Chondrocyte (in vitro differentiated cells): Measurements from ENCODE around the gene TCF25. TPM values are rescaled to one million over a fixed set of nuclear protein-coding genes. Genes with fewer than 3 reads are reported as not detected.

Experiments used
- DNase-seq: peaks from one replicate; pipeline ENCODE4 v3.0.0; 2021; ENCODE audit warnings: mixed read lengths, low spot score
- H3K27ac Mint-ChIP-seq: one replicate; pipeline ENCODE4 v1.8.0; 2021; ENCODE audit warnings: mild to moderate bottlenecking, moderate library complexity, mixed read lengths; ENCODE audit not compliant: unreplicated experiment
- H3K27me3 Mint-ChIP-seq: 2 replicates; pipeline ENCODE4 v1.8.0; 2021; ENCODE audit warnings: low read depth, mixed read lengths
- H3K36me3 Mint-ChIP-seq: 2 replicates; pipeline ENCODE4 v1.8.0; 2021; ENCODE audit warnings: low read depth, mixed read lengths
- H3K4me1 Mint-ChIP-seq: 2 replicates; pipeline ENCODE4 v1.8.0; 2021; ENCODE audit warnings: low read depth, mild to moderate bottlenecking, mixed read lengths
- H3K4me3 Mint-ChIP-seq: one replicate; pipeline ENCODE4 v1.8.0; 2021; ENCODE audit warnings: mild to moderate bottlenecking, moderate library complexity, mixed read lengths; ENCODE audit not compliant: unreplicated experiment
- H3K9me3 Mint-ChIP-seq: 2 replicates; pipeline ENCODE4 v1.8.0; 2021; ENCODE audit warnings: low read depth, mixed read lengths
- CTCF ChIP-seq: fragments of 200-600 bp; sonication (generic); IDR thresholded peaks from 2 replicates; pipeline ENCODE4 v1.5.0; 2021; ENCODE audit warnings: antibody characterized with exemption, mild to moderate bottlenecking, moderate library complexity
- total RNA-seq: library from RNA; stranded (reverse); gene quantifications from 3 replicates; pipeline ENCODE4 v1.2.1, GENCODE V29; 2021

TCF25 gene
- total RNA-seq, 1 donor from 2014 or later, result 200 TPM

DNA sequence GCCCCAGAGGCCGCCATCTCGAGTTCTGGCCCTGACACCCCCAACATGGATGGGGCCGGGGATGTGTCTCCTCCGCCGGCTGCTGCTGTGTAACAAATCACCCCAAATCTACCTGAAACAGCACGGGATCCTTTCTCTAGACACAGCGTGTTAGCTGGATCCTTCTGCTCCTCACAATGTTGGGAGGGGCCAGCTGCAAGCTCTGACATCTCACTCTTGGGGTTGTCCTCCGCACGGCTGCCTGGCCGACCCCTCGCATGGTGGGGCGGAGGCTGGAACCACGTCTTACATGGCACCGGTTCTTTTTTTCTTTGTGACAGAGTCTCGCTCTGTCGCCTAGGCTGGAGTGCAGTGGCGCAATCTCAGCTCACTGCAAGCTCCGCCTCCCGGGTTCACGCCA, 63.6 kb downstream of the TCF25 start:
- no peaks in the 10 kb centered on the region for H3K9me3 Mint-ChIP-seq
- H3K36me3 Mint-ChIP-seq, result peaks cover 24% of the 10 kb centered on the region
- no peak overlapping the region for H3K4me3 Mint-ChIP-seq
- H3K27ac Mint-ChIP-seq, result no peak overlapping the region
- TF ChIP-seq CTCF, result no peak
- no peaks in the 10 kb centered on the region for H3K27me3 Mint-ChIP-seq
- no peaks in the 10 kb centered on the region for H3K4me1 Mint-ChIP-seq
- DNase-seq, result no peak

GRCh38 chr16:89938175-89938885, 64.9 kb downstream of the TCF25 start:
- Mint-ChIP-seq H3K4me1 (no peaks in the 10 kb centered on the region), H3K27me3 (no peaks in the 10 kb centered on the region), H3K27ac (no peak overlapping the region), H3K9me3 (no peaks in the 10 kb centered on the region), H3K36me3 (peaks cover 19% of the 10 kb centered on the region), H3K4me3 (no peak overlapping the region)
- TF ChIP-seq CTCF, result no peak
- DNase-seq, result no peak

- DNase-seq, result no peak
- no peak overlapping the region for H3K4me3 Mint-ChIP-seq
- H3K36me3 Mint-ChIP-seq, result peaks cover 1% of the 10 kb centered on the region
- no peaks in the 10 kb centered on the region for H3K9me3 Mint-ChIP-seq
- no peak overlapping the region for H3K27ac Mint-ChIP-seq
- peaks cover 8% of the 10 kb centered on the region for H3K4me1 Mint-ChIP-seq
- no peak for TF ChIP-seq CTCF
- no peaks in the 10 kb centered on the region for H3K27me3 Mint-ChIP-seq
Observed at GRCh38 chr16:89944773-89945172, 71.4 kb downstream of the TCF25 start.

- no peak for TF ChIP-seq CTCF
Observed at GRCh38 chr16:89945654-89946053, 72.3 kb downstream of the TCF25 start.

DNA sequence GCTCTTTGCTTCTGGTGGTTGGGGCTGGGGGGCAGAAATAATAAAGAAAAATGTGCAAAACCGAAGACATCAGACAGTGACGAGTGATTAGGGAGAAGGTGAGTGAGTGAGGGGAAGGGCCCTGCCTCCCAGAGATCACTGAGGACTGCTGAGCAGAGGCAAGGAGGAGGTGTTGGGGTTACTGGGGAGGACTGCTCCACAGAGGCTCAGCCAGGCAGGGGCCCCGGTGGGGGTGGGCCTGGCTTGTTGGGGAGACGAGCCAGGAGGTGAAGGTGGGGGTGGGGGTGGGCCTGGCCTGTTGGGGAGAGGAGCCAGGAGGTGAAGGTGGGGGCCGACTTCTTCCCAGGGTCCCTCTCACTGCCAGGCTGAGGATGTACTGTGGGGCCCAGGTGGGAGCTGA, 73.1 kb downstream of the TCF25 start:
- peaks cover under 1% of the 10 kb centered on the region for H3K36me3 Mint-ChIP-seq
- no peak overlapping the region for H3K27ac Mint-ChIP-seq
- no peaks in the 10 kb centered on the region for H3K9me3 Mint-ChIP-seq
- no peak for DNase-seq
- TF ChIP-seq CTCF, result no peak
- no peaks in the 10 kb centered on the region for H3K27me3 Mint-ChIP-seq
- no peak overlapping the region for H3K4me3 Mint-ChIP-seq
- peaks cover 14% of the 10 kb centered on the region for H3K4me1 Mint-ChIP-seq

More at GRCh38 chr16:89945654-89946053, 72.3 kb downstream of the TCF25 start:
- Mint-ChIP-seq H3K27me3 (no peaks in the 10 kb centered on the region), H3K9me3 (no peaks in the 10 kb centered on the region), H3K36me3 (peaks cover 1% of the 10 kb centered on the region), H3K4me1 (peaks cover 14% of the 10 kb centered on the region), H3K27ac (no peak overlapping the region), H3K4me3 (no peak overlapping the region)
- DNase-seq, result no peak
